HT1080 (cell line): ENCODE data around the gene ADAMTS7. TPM values are rescaled to one million over a fixed set of nuclear protein-coding genes. Genes with fewer than 3 reads are reported as not detected.
"Not testable (repeated sequence)": the region's sequence is repeated elsewhere in the genome, so short reads cannot be mapped to it uniquely, and the experiment has no call there.

Source experiments
- DNase-seq: peaks from one replicate; pipeline ENCODE4 v3.0.0-alpha.2; 2015; ENCODE audit warnings: low read depth
- total RNA-seq: library from RNA; depleted of rRNA; stranded (reverse); fragments of >200 nt; shearing (Covaris generic); gene quantifications from 2 replicates; pipeline ENCODE4 v1.2.3, GENCODE V29; 2014

The ADAMTS7 gene
- total RNA-seq, 1 experiment from 2014 or later, result 0.96 TPM

GRCh38 chr15:78831229-78832207, 20.3 kb upstream of the ADAMTS7 start:
- no peak for DNase-seq

GRCh38 chr15:78830514-78831228, 19.4 kb upstream of the ADAMTS7 start:
- no peak for DNase-seq

- DNase-seq, result no peak
These were observed 17.7 kb upstream of the ADAMTS7 start for GRCh38 chr15:78828920-78829319.

GRCh38 chr15:78822514-78822913, 11.2 kb upstream of the ADAMTS7 start:
- peak; percentile 18 for DNase-seq

- no peak for DNase-seq
These were observed 540 bp upstream of the ADAMTS7 start for GRCh38 chr15:78811825-78812183.

GRCh38 chr15:78810362-78811123, 721 bp downstream of the ADAMTS7 start:
- DNase-seq, result no peak

- DNase-seq, result no peak
These were observed 1.3 kb downstream of the ADAMTS7 start for GRCh38 chr15:78810003-78810361.

- DNase-seq, result peak; percentile 55
These were observed 2.7 kb downstream of the ADAMTS7 start for GRCh38 chr15:78808550-78808949.

GRCh38 chr15:78807359-78807758, 3.9 kb downstream of the ADAMTS7 start:
- no peak for DNase-seq

- no peak for DNase-seq
These were observed 6.9 kb downstream of the ADAMTS7 start for GRCh38 chr15:78804391-78804792.

- no peak for DNase-seq
These were observed 10.5 kb downstream of the ADAMTS7 start for GRCh38 chr15:78800806-78801205.

- DNase-seq, result no peak
These were observed 11.1 kb downstream of the ADAMTS7 start for GRCh38 chr15:78800189-78800588.

- not testable (repeated sequence) for DNase-seq
These were observed 12.2 kb downstream of the ADAMTS7 start for GRCh38 chr15:78799102-78799501.

GRCh38 chr15:78798355-78798754, 12.9 kb downstream of the ADAMTS7 start:
- peak; percentile 50 for DNase-seq

GRCh38 chr15:78797951-78798350, 13.3 kb downstream of the ADAMTS7 start:
- no peak for DNase-seq

- DNase-seq, result no peak
These were observed 14.8 kb downstream of the ADAMTS7 start for GRCh38 chr15:78796510-78796909.

- DNase-seq, result no peak
These were observed 16.2 kb downstream of the ADAMTS7 start for GRCh38 chr15:78795043-78795442.

- not testable (repeated sequence) for DNase-seq
These were observed 16.8 kb downstream of the ADAMTS7 start for GRCh38 chr15:78794446-78794845.

- no peak for DNase-seq
These were observed 19.9 kb downstream of the ADAMTS7 start for GRCh38 chr15:78791357-78791756.

- DNase-seq, result no peak
These were observed 21.2 kb downstream of the ADAMTS7 start for GRCh38 chr15:78790027-78790426.

- no peak for DNase-seq
These were observed 21.6 kb downstream of the ADAMTS7 start for GRCh38 chr15:78789615-78790014.
